ENCODE results near the gene B3GNT7. TPM values are rescaled to one million over a fixed set of nuclear protein-coding genes. Genes with fewer than 3 reads are reported as not detected.

Gene B3GNT7
- total and polyA plus RNA-seq, 2 of the 4 experiments (the other 2 are of a cell fraction): under 0.01 to 0.03 TPM

DNA sequence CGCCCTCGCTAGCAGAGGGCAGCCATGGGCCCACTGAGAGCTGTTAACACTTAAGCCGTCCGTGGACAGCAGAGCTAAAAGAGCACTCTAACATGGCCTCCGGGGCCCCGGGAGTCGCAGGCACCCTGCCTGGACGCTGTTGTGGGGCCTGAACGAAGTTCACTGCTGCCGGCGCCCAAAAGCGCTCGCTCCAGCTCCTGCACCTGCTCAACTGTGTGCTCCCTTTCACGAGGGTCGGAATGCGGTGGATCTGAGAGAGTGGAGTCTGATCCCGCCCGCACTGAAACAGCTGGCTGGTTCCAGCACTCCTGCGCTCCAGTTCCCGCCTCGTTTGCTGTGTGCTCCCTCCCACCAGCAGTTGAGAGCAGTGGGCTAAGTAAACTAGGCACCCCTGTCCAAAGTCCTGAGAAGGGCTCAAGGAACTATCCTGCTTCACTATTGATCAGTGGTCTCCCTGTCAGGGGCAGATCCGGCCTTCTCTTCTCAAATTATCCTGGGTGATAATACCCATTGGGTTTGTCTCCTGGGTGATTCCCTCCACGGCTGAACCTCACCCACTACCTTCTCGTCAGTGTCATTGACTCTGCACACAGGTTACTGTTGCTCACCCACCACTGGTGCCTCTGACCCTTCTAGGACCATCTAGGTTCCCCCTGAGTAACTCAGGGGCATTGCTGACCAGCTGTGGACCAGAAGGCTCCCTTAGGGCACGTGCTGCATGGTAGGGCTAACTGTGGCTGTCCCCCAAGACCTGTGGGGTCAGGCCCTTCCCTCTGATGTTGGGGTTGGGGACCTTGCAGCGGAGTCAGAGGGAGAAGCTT is 23.5 kb downstream of the B3GNT7 start:
- no peak for TF ChIP-seq NFE2L2 (IDR thresholded peaks at IDR 0.05; ENCODE audit: low read depth, low read length)
- TF ChIP-seq, protein P1, sequence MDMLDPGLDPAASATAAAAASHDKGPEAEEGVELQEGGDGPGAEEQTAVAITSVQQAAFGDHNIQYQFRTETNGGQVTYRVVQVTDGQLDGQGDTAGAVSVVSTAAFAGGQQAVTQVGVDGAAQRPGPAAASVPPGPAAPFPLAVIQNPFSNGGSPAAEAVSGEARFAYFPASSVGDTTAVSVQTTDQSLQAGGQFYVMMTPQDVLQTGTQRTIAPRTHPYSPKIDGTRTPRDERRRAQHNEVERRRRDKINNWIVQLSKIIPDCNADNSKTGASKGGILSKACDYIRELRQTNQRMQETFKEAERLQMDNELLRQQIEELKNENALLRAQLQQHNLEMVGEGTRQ (IDR thresholded peaks at IDR 0.05; ENCODE audit: low read depth, low read length): no peak
- TF ChIP-seq FOS (IDR thresholded peaks at IDR 0.05; ENCODE audit: low read depth, low read length): no peak
- TF ChIP-seq, protein P2, sequence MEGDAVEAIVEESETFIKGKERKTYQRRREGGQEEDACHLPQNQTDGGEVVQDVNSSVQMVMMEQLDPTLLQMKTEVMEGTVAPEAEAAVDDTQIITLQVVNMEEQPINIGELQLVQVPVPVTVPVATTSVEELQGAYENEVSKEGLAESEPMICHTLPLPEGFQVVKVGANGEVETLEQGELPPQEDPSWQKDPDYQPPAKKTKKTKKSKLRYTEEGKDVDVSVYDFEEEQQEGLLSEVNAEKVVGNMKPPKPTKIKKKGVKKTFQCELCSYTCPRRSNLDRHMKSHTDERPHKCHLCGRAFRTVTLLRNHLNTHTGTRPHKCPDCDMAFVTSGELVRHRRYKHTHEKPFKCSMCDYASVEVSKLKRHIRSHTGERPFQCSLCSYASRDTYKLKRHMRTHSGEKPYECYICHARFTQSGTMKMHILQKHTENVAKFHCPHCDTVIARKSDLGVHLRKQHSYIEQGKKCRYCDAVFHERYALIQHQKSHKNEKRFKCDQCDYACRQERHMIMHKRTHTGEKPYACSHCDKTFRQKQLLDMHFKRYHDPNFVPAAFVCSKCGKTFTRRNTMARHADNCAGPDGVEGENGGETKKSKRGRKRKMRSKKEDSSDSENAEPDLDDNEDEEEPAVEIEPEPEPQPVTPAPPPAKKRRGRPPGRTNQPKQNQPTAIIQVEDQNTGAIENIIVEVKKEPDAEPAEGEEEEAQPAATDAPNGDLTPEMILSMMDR (conservative IDR thresholded peaks at IDR 0.05; ENCODE audit: low read depth, low read length): no peak
- TF ChIP-seq RCOR1 (IDR thresholded peaks at IDR 0.05; ENCODE audit: insufficient replicate concordance, low read length): no peak
- TF ChIP-seq SMC3 (IDR thresholded peaks at IDR 0.05; ENCODE audit: low read depth, low read length): no peak
- TF ChIP-seq CEBPB (IDR thresholded peaks at IDR 0.05; ENCODE audit: low read depth, low read length): no peak
- no peak for TF ChIP-seq RFX5 (IDR thresholded peaks at IDR 0.05; ENCODE audit: low read depth, low read length)
- no peak overlapping the region for H3K27ac ChIP-seq (ENCODE audit: insufficient read depth, low read length)
- H4K8ac ChIP-seq (ENCODE audit: low read depth in 2 of 2, low read length in 2 of 2): no peak overlapping the region
- POLR2A ChIA-PET (ENCODE audit: unreplicated experiment): no interaction called here
- no TSS peak for BruUV-seq (replicated peaks)
- H3K23ac ChIP-seq (ENCODE audit: low read depth, low read length): no peak overlapping the region
- H2BK5ac ChIP-seq (ENCODE audit: low read depth, low read length, poor library complexity, severe bottlenecking): no peak overlapping the region
- H3K4me1 ChIP-seq (ENCODE audit: control insufficient read depth, insufficient read depth, low read length): no peaks in the 10 kb centered on the region
- H3K4me2 ChIP-seq (ENCODE audit: low read depth, low read length): no peak overlapping the region
- no peak overlapping the region for H2AK5ac ChIP-seq (ENCODE audit: low read depth, low read length)
- H3K4ac ChIP-seq (ENCODE audit: low read depth, low read length): no peak overlapping the region
- intact Hi-C loops (cut with micrococcal nuclease) (no loop called here), dilution Hi-C loops (cut with HindIII; ENCODE audit: low sequenced_read_pairs, unreplicated experiment) (no loop called here), in situ Hi-C loops (cut with MboI; ENCODE audit: low sequenced_read_pairs) (loop anchor here (10.0 kb wide), 1 partner anchor 314 kb away; no protein-coding TSS in a partner anchor)
- no peak overlapping the region for H3K14ac ChIP-seq (replicated peaks; ENCODE audit: low read depth, low read length)
- no peaks in the 10 kb centered on the region for H3K79me1 ChIP-seq (ENCODE audit: low read depth in 1 of 2, low read length in 2 of 2)
- no peak overlapping the region for H3K4me3 ChIP-seq (ENCODE audit: insufficient read depth, low read depth, low read length)
- H4K5ac ChIP-seq (ENCODE audit: low read depth, low read length): no peak overlapping the region
- H3K36me3 ChIP-seq (ENCODE audit: control insufficient read depth, insufficient read depth, low read length): no peaks in the 10 kb centered on the region
- no peak overlapping the region for H2BK20ac ChIP-seq (ENCODE audit: low read depth, low read length)
- no peak overlapping the region for H2BK15ac ChIP-seq (ENCODE audit: low read depth, low read length)
- no peaks in the 10 kb centered on the region for H3K9me3 ChIP-seq (ENCODE audit: control insufficient read depth, insufficient read depth, low read length)
- H4K91ac ChIP-seq (ENCODE audit: insufficient read depth, low read depth, low read length): no peak overlapping the region
- 82% methylated on average over 17 of the region's 26 CpGs; no CpG with 5 or more reads in 1 of the 2 experiments for WGBS, 2 experiments (ENCODE audit: extremely low coverage in 2 of 2, insufficient read length in 1 of 2)
- peak overlapping the region; percentile 18 for H2AFZ ChIP-seq (replicated peaks; ENCODE audit: low read length, poor library complexity)
- no peak overlapping the region for H2BK120ac ChIP-seq (ENCODE audit: low read depth, low read length)
- H3K56ac ChIP-seq (ENCODE audit: extremely low read depth, insufficient read depth, low read length): no peak overlapping the region
- no peak for ATAC-seq (ENCODE audit: low read depth)
- H3K18ac ChIP-seq (ENCODE audit: low read depth, low read length): no peak overlapping the region
- no peaks in the 10 kb centered on the region for H3K9me1 ChIP-seq (ENCODE audit: insufficient read depth, low read length)
- peaks cover 3% of the 10 kb centered on the region; the same call in 1 of the 2 replicates for H3K27me3 ChIP-seq (ENCODE audit: control insufficient read depth, insufficient read depth, low read length)
- no peak overlapping the region for H3K9ac ChIP-seq (ENCODE audit: low read depth, low read length)
- no peak for DNase-seq
- H2AK9ac ChIP-seq (replicated peaks; ENCODE audit: low read depth, low read length, poor library complexity): no peak overlapping the region
- no peaks in the 10 kb centered on the region for H4K20me1 ChIP-seq (ENCODE audit: insufficient read depth, low read length)
- CTCF ChIA-PET: no interaction called here

Measured in IMR-90 (cell line).